PFSK-1 (cell line): ENCODE measurements around the gene PIGK.

ENCODE experiments used
- POLR2AphosphoS5 ChIP-seq: IDR thresholded peaks from 2 replicates; pipeline ENCODE4 v1.6.1; 2012; ENCODE audit warnings: low read depth, mild to moderate bottlenecking, control low read depth, low read length, moderate library complexity
- SIN3A ChIP-seq: IDR thresholded peaks from 2 replicates; pipeline ENCODE4 v1.6.1; 2012; ENCODE audit warnings: mild to moderate bottlenecking, low read length, moderate library complexity, borderline replicate concordance; ENCODE audit not compliant: insufficient read depth
- TAF1 ChIP-seq: IDR thresholded peaks from 2 replicates; pipeline ENCODE4 v1.6.1; 2012; ENCODE audit warnings: low read length, control low read depth, borderline replicate concordance; ENCODE audit not compliant: insufficient read depth
- TF ChIP-seq, protein P1 (sequence below), 2 experiments: IDR thresholded peaks; 2 replicates each; pipeline versions ENCODE4 v1.6.1 to v1.8.0; 2011 to 2012; ENCODE audit warnings: low read depth in 2 of 2, low read length in 2 of 2, control low read depth in 1 of 2, inconsistent platforms in 1 of 2, mild to moderate bottlenecking in 1 of 2, moderate library complexity in 1 of 2; ENCODE audit not compliant: insufficient read depth in 1 of 2

GRCh38 chr1:77084457-77084856, 134.8 kb downstream of the PIGK start:
- TF ChIP-seq POLR2AphosphoS5 (no peak), SIN3A (no peak), TAF1 (no peak)
- TF ChIP-seq, protein P1, sequence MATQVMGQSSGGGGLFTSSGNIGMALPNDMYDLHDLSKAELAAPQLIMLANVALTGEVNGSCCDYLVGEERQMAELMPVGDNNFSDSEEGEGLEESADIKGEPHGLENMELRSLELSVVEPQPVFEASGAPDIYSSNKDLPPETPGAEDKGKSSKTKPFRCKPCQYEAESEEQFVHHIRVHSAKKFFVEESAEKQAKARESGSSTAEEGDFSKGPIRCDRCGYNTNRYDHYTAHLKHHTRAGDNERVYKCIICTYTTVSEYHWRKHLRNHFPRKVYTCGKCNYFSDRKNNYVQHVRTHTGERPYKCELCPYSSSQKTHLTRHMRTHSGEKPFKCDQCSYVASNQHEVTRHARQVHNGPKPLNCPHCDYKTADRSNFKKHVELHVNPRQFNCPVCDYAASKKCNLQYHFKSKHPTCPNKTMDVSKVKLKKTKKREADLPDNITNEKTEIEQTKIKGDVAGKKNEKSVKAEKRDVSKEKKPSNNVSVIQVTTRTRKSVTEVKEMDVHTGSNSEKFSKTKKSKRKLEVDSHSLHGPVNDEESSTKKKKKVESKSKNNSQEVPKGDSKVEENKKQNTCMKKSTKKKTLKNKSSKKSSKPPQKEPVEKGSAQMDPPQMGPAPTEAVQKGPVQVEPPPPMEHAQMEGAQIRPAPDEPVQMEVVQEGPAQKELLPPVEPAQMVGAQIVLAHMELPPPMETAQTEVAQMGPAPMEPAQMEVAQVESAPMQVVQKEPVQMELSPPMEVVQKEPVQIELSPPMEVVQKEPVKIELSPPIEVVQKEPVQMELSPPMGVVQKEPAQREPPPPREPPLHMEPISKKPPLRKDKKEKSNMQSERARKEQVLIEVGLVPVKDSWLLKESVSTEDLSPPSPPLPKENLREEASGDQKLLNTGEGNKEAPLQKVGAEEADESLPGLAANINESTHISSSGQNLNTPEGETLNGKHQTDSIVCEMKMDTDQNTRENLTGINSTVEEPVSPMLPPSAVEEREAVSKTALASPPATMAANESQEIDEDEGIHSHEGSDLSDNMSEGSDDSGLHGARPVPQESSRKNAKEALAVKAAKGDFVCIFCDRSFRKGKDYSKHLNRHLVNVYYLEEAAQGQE (IDR thresholded peaks at IDR 0.05; ENCODE audit: insufficient read depth in 1 of 2, low read depth in 2 of 2, low read length in 2 of 2), result no peak
